ENCODE data around the gene DAO.

DAO gene

GRCh38 chr12:108876550-108876949 is 3.3 kb upstream of the DAO start:
- no peak for DNase-seq

- DNase-seq = no peak
These were observed 2.1 kb downstream of the DAO start for GRCh38 chr12:108881953-108882352.

GRCh38 chr12:108884116-108885012 is 4.5 kb downstream of the DAO start:
- peak; percentile 73 for DNase-seq

GRCh38 chr12:108886873-108887629 is 7.2 kb downstream of the DAO start:
- DNase-seq = no peak

GRCh38 chr12:108888031-108888430 is 8.1 kb downstream of the DAO start:
- DNase-seq = no peak

- DNase-seq = no peak
These were observed 10.3 kb downstream of the DAO start for GRCh38 chr12:108890208-108890607.

GRCh38 chr12:108895220-108895802 is 15.4 kb downstream of the DAO start:
- DNase-seq = no peak

- DNase-seq = no peak
These were observed 16.4 kb downstream of the DAO start for GRCh38 chr12:108896336-108896735.

GRCh38 chr12:108896817-108897216 is 16.9 kb downstream of the DAO start:
- no peak for DNase-seq

GRCh38 chr12:108899145-108899544 is 19.3 kb downstream of the DAO start:
- no peak for DNase-seq

- DNase-seq = no peak
These were observed 25.8 kb downstream of the DAO start for GRCh38 chr12:108905725-108906124.

- no peak for DNase-seq
These were observed 27.1 kb downstream of the DAO start for GRCh38 chr12:108906971-108907370.

- no peak for DNase-seq
These were observed 28.0 kb downstream of the DAO start for GRCh38 chr12:108907839-108908351.

- no peak for DNase-seq
These were observed 30.4 kb downstream of the DAO start for GRCh38 chr12:108910336-108910735.

GRCh38 chr12:108911915-108912314 is 32.0 kb downstream of the DAO start:
- DNase-seq = no peak

- DNase-seq = no peak
These were observed 32.5 kb downstream of the DAO start for GRCh38 chr12:108912361-108912760.

GRCh38 chr12:108914121-108914531 is 34.2 kb downstream of the DAO start:
- DNase-seq = no peak

- DNase-seq = no peak
These were observed 35.8 kb downstream of the DAO start for GRCh38 chr12:108915632-108916133.

GRCh38 chr12:108916336-108916735 is 36.4 kb downstream of the DAO start:
- DNase-seq = no peak

- DNase-seq = no peak
These were observed 38.3 kb downstream of the DAO start for GRCh38 chr12:108918206-108918605.

GRCh38 chr12:108918960-108919642 is 39.2 kb downstream of the DAO start:
- DNase-seq = no peak

GRCh38 chr12:108921946-108922345 is 42.1 kb downstream of the DAO start:
- DNase-seq = no peak

- DNase-seq = no peak
These were observed 43.0 kb downstream of the DAO start for GRCh38 chr12:108922918-108923317.

Data from CD4-positive, alpha-beta T cell treated with Interleukin-12 subunit alpha and Interleukin-12 subunit beta, for 1 hour (primary cell).